A549 (cell line): ENCODE data around the gene KCNJ6.

Experiments used
- CEBPB ChIP-seq, 2 experiments: fragments of >200 bp in 1 of 2; sonication (Bioruptor Twin) in 1 of 2; formaldehyde crosslinking in 1 of 2; IDR thresholded peaks; 2 replicates each; pipeline ENCODE4 v1.6.1; 2012 to 2016
- JUN ChIP-seq, 2 experiments: fragments of >200 bp; sonication (Bioruptor Twin); formaldehyde crosslinking; IDR thresholded peaks; 2 replicates in 1 of 2; 3 replicates in 1 of 2; pipeline ENCODE4 v1.6.1; 2016 to 2017
- MAZ ChIP-seq: fragments of 150-350 bp; IDR thresholded peaks from 2 replicates; pipeline ENCODE4 v1.6.1; 2014; ENCODE audit warnings: antibody characterized with exemption, low read depth, low read length, borderline replicate concordance
- POLR2A ChIP-seq: IDR thresholded peaks from 2 replicates; pipeline ENCODE4 v1.6.1; 2012; ENCODE audit warnings: mild to moderate bottlenecking, low read length
- POLR2AphosphoS2 ChIP-seq: conservative IDR thresholded peaks from 2 replicates; pipeline ENCODE4 v1.6.1; 2012; ENCODE audit warnings: low read length, improper control_type of control experiment, inconsistent platforms
- RFX5 ChIP-seq: fragments of 450-650 bp; IDR thresholded peaks from 2 replicates; pipeline ENCODE4 v1.7.1; 2014; ENCODE audit warnings: antibody characterized with exemption, mild to moderate bottlenecking, moderate library complexity
- SREBF2 ChIP-seq: fragments of 450-650 bp; IDR thresholded peaks from 2 replicates; pipeline ENCODE4 v1.6.1; 2014; ENCODE audit warnings: mild to moderate bottlenecking, moderate library complexity
- USF2 ChIP-seq: fragments of 450-650 bp; IDR thresholded peaks from 2 replicates; pipeline ENCODE4 v1.6.1; 2014; ENCODE audit warnings: antibody characterized with exemption
- TF ChIP-seq, protein P1 (sequence below): fragments of >200 bp; sonication (Bioruptor Twin); formaldehyde crosslinking; IDR thresholded peaks from 3 replicates; pipeline ENCODE4 v1.5.1; 2016
- TF ChIP-seq, protein P2 (sequence below): fragments of 200-600 bp; sonication (generic); IDR thresholded peaks from 2 replicates; pipeline ENCODE4 v1.6.1; 2016; ENCODE audit warnings: antibody characterized with exemption, mild to moderate bottlenecking, moderate library complexity

GRCh38 chr21:37561506-37561905 is 354.8 kb downstream of the KCNJ6 start:
- TF ChIP-seq, protein P1, sequence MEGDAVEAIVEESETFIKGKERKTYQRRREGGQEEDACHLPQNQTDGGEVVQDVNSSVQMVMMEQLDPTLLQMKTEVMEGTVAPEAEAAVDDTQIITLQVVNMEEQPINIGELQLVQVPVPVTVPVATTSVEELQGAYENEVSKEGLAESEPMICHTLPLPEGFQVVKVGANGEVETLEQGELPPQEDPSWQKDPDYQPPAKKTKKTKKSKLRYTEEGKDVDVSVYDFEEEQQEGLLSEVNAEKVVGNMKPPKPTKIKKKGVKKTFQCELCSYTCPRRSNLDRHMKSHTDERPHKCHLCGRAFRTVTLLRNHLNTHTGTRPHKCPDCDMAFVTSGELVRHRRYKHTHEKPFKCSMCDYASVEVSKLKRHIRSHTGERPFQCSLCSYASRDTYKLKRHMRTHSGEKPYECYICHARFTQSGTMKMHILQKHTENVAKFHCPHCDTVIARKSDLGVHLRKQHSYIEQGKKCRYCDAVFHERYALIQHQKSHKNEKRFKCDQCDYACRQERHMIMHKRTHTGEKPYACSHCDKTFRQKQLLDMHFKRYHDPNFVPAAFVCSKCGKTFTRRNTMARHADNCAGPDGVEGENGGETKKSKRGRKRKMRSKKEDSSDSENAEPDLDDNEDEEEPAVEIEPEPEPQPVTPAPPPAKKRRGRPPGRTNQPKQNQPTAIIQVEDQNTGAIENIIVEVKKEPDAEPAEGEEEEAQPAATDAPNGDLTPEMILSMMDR, result no peak
- TF ChIP-seq USF2, result no peak
- TF ChIP-seq POLR2AphosphoS2, result no peak
- TF ChIP-seq CEBPB (IDR thresholded peaks at IDR 0.05), result no peak
- TF ChIP-seq RFX5, result no peak
- TF ChIP-seq POLR2A, result no peak
- TF ChIP-seq JUN (IDR thresholded peaks at IDR 0.05), result no peak
- no peak for TF ChIP-seq MAZ
- TF ChIP-seq, protein P2, sequence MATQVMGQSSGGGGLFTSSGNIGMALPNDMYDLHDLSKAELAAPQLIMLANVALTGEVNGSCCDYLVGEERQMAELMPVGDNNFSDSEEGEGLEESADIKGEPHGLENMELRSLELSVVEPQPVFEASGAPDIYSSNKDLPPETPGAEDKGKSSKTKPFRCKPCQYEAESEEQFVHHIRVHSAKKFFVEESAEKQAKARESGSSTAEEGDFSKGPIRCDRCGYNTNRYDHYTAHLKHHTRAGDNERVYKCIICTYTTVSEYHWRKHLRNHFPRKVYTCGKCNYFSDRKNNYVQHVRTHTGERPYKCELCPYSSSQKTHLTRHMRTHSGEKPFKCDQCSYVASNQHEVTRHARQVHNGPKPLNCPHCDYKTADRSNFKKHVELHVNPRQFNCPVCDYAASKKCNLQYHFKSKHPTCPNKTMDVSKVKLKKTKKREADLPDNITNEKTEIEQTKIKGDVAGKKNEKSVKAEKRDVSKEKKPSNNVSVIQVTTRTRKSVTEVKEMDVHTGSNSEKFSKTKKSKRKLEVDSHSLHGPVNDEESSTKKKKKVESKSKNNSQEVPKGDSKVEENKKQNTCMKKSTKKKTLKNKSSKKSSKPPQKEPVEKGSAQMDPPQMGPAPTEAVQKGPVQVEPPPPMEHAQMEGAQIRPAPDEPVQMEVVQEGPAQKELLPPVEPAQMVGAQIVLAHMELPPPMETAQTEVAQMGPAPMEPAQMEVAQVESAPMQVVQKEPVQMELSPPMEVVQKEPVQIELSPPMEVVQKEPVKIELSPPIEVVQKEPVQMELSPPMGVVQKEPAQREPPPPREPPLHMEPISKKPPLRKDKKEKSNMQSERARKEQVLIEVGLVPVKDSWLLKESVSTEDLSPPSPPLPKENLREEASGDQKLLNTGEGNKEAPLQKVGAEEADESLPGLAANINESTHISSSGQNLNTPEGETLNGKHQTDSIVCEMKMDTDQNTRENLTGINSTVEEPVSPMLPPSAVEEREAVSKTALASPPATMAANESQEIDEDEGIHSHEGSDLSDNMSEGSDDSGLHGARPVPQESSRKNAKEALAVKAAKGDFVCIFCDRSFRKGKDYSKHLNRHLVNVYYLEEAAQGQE, result no peak
- no peak for TF ChIP-seq SREBF2
